AG04450 (cell line): Measurements from ENCODE around the gene MOB1B. TPM values are rescaled to one million over a fixed set of nuclear protein-coding genes. Genes with fewer than 3 reads are reported as not detected.

Source experiments
- CTCF ChIA-PET: fragments of 300-600, 350-600 bp; formaldehyde crosslinking; extraction: SDS; loops from one replicate; lab custom pipeline; 2022; ENCODE audit warnings: antibody characterized with exemption, inconsistent platforms; lab: Charles Lee
- POLR2A ChIA-PET: fragments of 350-600 bp; formaldehyde crosslinking; extraction: SDS; loops from one replicate; lab custom pipeline; 2021; ENCODE audit warnings: antibody characterized with exemption, inconsistent platforms; lab: Yijun Ruan, JAX
- DNase-seq: peaks from one replicate; pipeline ENCODE4 v3.0.0-alpha.2; 2011; ENCODE audit warnings: low read depth, low spot score
- H3K27ac ChIP-seq: one replicate; pipeline ENCODE4 v1.5.1; 2012; ENCODE audit warnings: low read depth, low read length, control low read depth
- H3K27me3 ChIP-seq: one replicate; pipeline ENCODE4 v1.6.0; 2012; ENCODE audit warnings: low read length; ENCODE audit not compliant: control insufficient read depth, insufficient read depth
- H3K4me3 ChIP-seq: 2 replicates; pipeline ENCODE4 v1.5.1; 2011; ENCODE audit warnings: mild to moderate bottlenecking, low read depth, low read length, control low read depth
- H3K9me3 ChIP-seq: 2 replicates; pipeline ENCODE4 v1.5.1; 2012; ENCODE audit warnings: low read length; ENCODE audit not compliant: control insufficient read depth, insufficient read depth
- polyA plus RNA-seq: library from polyadenylated mRNA; depleted of rRNA; stranded (reverse); fragments of >200 nt; gene quantifications from 2 replicates; pipeline ENCODE4 v1.2.3, GENCODE V29; 2011
- TF ChIP-seq, protein P1 (sequence below): IDR thresholded peaks from 2 replicates; pipeline ENCODE4 v1.5.1; 2011; ENCODE audit warnings: low read depth, low read length, control low read depth, inconsistent platforms

MOB1B gene
- polyA plus RNA-seq, 1 experiment, result 21.4 TPM

DNA sequence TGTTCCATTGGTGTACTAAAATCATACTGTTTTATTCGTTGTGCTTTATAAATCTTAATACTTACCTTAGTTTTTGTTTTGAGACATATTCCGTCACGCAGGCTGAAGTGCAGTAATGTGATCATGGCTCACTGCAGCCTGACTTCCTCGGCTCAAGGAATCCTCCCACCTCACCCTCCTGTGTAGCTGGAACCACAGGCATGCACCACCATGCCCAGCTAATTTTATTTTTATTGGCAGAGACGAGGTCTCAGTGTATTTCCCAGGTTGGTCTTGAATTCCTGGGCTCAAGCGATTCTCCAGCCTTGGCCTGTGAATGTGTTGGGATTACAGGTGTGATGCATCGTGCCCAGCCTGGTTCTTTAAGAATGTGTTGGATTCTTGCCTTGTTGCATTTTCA, 66.9 kb downstream of the MOB1B start:
- no peak for DNase-seq
- POLR2A ChIA-PET, result no interaction called here
- H3K27me3 ChIP-seq, result no peaks in the 10 kb centered on the region
- TF ChIP-seq, protein P1, sequence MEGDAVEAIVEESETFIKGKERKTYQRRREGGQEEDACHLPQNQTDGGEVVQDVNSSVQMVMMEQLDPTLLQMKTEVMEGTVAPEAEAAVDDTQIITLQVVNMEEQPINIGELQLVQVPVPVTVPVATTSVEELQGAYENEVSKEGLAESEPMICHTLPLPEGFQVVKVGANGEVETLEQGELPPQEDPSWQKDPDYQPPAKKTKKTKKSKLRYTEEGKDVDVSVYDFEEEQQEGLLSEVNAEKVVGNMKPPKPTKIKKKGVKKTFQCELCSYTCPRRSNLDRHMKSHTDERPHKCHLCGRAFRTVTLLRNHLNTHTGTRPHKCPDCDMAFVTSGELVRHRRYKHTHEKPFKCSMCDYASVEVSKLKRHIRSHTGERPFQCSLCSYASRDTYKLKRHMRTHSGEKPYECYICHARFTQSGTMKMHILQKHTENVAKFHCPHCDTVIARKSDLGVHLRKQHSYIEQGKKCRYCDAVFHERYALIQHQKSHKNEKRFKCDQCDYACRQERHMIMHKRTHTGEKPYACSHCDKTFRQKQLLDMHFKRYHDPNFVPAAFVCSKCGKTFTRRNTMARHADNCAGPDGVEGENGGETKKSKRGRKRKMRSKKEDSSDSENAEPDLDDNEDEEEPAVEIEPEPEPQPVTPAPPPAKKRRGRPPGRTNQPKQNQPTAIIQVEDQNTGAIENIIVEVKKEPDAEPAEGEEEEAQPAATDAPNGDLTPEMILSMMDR, result no peak
- H3K9me3 ChIP-seq, result no peaks in the 10 kb centered on the region
- H3K4me3 ChIP-seq, result no peak overlapping the region
- H3K27ac ChIP-seq, result no peak overlapping the region
- CTCF ChIA-PET, result interaction anchor here (0.9 to 1.2 kb wide), 2 partner anchors 9 to 41 kb away, joined by 3 to 6 read pairs; no protein-coding TSS in a partner anchor

GRCh38 chr4:70976252-70976651, 74.1 kb downstream of the MOB1B start:
- Histone ChIP-seq H3K9me3 (no peaks in the 10 kb centered on the region), H3K27me3 (no peaks in the 10 kb centered on the region), H3K27ac (no peak overlapping the region), H3K4me3 (no peak overlapping the region)
- POLR2A ChIA-PET, result interaction anchor here (0.6 kb wide), 1 partner anchor 101 kb away, joined by 4 read pairs; no protein-coding TSS in a partner anchor
- TF ChIP-seq, protein P1, result no peak
- CTCF ChIA-PET, result interaction anchor here (0.5 kb wide), 1 partner anchor 293 kb away, joined by 3 read pairs; no protein-coding TSS in a partner anchor
- no peak for DNase-seq

DNA sequence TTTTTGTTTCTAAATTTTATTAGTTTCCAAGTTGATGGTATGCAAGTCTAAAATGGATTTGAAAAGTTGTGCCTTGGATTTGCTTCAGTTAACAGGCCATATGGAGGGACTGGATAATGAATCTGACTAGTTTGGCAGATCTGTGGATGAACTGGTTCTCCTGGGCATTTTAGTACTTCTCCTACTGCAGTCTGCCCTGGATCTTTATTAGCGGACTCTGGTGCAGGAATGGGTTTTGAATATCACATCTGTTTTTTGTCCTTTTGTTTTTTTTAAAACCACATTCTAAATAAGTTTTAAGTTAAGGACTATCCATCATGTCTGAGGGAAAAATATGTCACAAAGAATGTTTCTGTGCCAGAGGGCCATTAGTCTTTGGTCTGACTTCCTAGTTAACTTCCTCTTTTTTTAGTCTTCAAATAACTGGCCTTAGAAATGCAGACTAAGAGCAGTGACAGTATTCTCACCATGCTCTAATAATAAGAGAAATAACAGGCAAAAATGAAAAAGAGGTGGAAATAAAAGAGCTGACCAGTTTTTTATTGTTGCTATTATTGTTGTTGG, 77.4 kb downstream of the MOB1B start:
- POLR2A ChIA-PET, result no interaction called here
- H3K9me3 ChIP-seq, result no peaks in the 10 kb centered on the region
- TF ChIP-seq, protein P1, result no peak
- no peak overlapping the region for H3K4me3 ChIP-seq
- DNase-seq, result no peak
- no peak overlapping the region for H3K27ac ChIP-seq
- no peaks in the 10 kb centered on the region for H3K27me3 ChIP-seq
- CTCF ChIA-PET, result no interaction called here

GRCh38 chr4:70980196-70980595, 78.0 kb downstream of the MOB1B start:
- Histone ChIP-seq H3K4me3 (no peak overlapping the region), H3K27me3 (no peaks in the 10 kb centered on the region), H3K9me3 (no peaks in the 10 kb centered on the region), H3K27ac (no peak overlapping the region)
- ChIA-PET POLR2A (no interaction called here), CTCF (interaction anchor here (0.5 kb wide), 1 partner anchor 35 kb away, joined by 3 read pairs; no protein-coding TSS in a partner anchor)
- TF ChIP-seq, protein P1, result no peak
- DNase-seq, result no peak

DNA sequence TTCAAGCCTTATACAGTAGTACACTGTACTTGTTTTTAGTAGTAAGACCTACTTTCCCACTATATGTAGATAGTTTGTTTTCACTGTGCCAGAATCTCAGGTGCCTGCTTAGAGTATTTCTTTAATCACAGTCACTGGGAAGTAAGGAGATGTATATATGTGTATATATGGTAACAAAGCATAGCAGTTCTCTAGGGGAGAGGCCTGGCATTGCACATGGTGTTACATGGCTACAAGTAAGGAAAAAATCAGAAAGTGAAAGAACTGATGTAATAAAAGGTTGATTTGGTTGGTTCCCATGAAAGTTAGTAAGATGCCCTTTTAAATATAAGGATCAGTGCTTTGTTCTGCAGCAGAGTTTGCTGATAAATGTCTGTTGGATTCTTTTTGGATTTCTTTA, 81.9 kb downstream of the MOB1B start:
- ChIA-PET CTCF (no interaction called here), POLR2A (no interaction called here)
- TF ChIP-seq, protein P1, result no peak
- no peaks in the 10 kb centered on the region for H3K9me3 ChIP-seq
- no peak overlapping the region for H3K4me3 ChIP-seq
- DNase-seq, result no peak
- no peaks in the 10 kb centered on the region for H3K27me3 ChIP-seq
- H3K27ac ChIP-seq, result no peak overlapping the region
